AG04450 (cell line): ENCODE data around the gene TEX55. TPM values are rescaled to one million over a fixed set of nuclear protein-coding genes. Genes with fewer than 3 reads are reported as not detected.

Source experiments
- CTCF ChIA-PET: fragments of 300-600, 350-600 bp; formaldehyde crosslinking; extraction: SDS; loops from one replicate; lab custom pipeline; 2022; ENCODE audit warnings: antibody characterized with exemption, inconsistent platforms; lab: Charles Lee
- POLR2A ChIA-PET: fragments of 350-600 bp; formaldehyde crosslinking; extraction: SDS; loops from one replicate; lab custom pipeline; 2021; ENCODE audit warnings: antibody characterized with exemption, inconsistent platforms; lab: Yijun Ruan, JAX
- DNase-seq: peaks from one replicate; pipeline ENCODE4 v3.0.0-alpha.2; 2011; ENCODE audit warnings: low read depth, low spot score
- H3K27ac ChIP-seq: one replicate; pipeline ENCODE4 v1.5.1; 2012; ENCODE audit warnings: low read depth, low read length, control low read depth
- H3K27me3 ChIP-seq: one replicate; pipeline ENCODE4 v1.6.0; 2012; ENCODE audit warnings: low read length; ENCODE audit not compliant: control insufficient read depth, insufficient read depth
- H3K4me3 ChIP-seq: 2 replicates; pipeline ENCODE4 v1.5.1; 2011; ENCODE audit warnings: mild to moderate bottlenecking, low read depth, low read length, control low read depth
- H3K9me3 ChIP-seq: 2 replicates; pipeline ENCODE4 v1.5.1; 2012; ENCODE audit warnings: low read length; ENCODE audit not compliant: control insufficient read depth, insufficient read depth
- CTCF ChIP-seq: IDR thresholded peaks from 2 replicates; pipeline ENCODE4 v1.5.1; 2011; ENCODE audit warnings: low read depth, low read length, control low read depth, inconsistent platforms
- polyA minus RNA-seq: library from RNA; depleted of rRNA, polyadenylated mRNA; stranded (reverse); fragments of >200 nt; gene quantifications from 2 replicates; pipeline ENCODE4 v1.2.3, GENCODE V29; 2011; rRNA and poly(A)+ RNA removed
- polyA plus RNA-seq: library from polyadenylated mRNA; depleted of rRNA; stranded (reverse); fragments of >200 nt; gene quantifications from 2 replicates; pipeline ENCODE4 v1.2.3, GENCODE V29; 2011; rRNA removed

TEX55 gene
- polyA plus RNA-seq = not detected in 2 replicates
- not detected in 2 replicates for polyA minus RNA-seq

GRCh38 chr3:119145500-119146167 lies at the start of gene TEX55:
Gene TEX55 (plus strand): TSS chr3:119146165. CDS start chr3:119146190, 25 bp downstream.
- POLR2A ChIA-PET = no interaction called here
- no peaks in the 10 kb centered on the region for H3K9me3 ChIP-seq
- peak; percentile 83 for TF ChIP-seq CTCF
- no peak within 1 kb of the TSS for H3K4me3 ChIP-seq
- DNase-seq = peak; percentile 36
- CTCF ChIA-PET = interaction anchor here (0.5 to 7.0 kb wide), 12 partner anchors 11 to 282 kb away, joined by 3 to 138 read pairs (median 4); partner anchors contain the start of gene B4GALT4
- no peaks in the 10 kb centered on the region for H3K27me3 ChIP-seq
- no peak within 1 kb of the TSS for H3K27ac ChIP-seq

DNA sequence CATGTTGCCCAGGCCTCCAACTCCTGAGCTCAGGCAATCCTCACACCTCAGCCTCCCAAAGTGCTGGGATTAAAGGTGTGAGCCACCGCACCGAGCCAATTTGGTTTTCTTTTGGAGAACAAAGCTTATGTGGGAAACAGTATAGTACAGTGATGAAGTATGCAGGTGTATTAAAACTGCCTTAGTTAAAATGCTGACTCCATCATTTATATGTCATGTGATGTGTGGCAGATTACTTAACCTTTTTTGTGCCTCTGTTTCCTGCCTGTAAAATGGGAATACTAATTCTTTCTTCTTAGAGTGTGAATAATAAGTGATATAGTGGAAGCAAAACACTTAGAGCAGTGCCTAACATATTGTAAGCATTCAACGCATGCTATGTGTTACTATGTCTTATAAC lies 48.0 kb upstream of the TEX55 start:
- no peak for DNase-seq
- Histone ChIP-seq H3K27ac (no peak overlapping the region), H3K9me3 (no peaks in the 10 kb centered on the region), H3K4me3 (no peak overlapping the region), H3K27me3 (no peaks in the 10 kb centered on the region)
- ChIA-PET CTCF (interaction anchor here (0.7 to 12.7 kb wide), 5 partner anchors 9 to 221 kb away, joined by 3 to 316 read pairs (median 11); no protein-coding TSS in a partner anchor), POLR2A (interaction anchor here (0.8 kb wide), 1 partner anchor 214 kb away, joined by 3 read pairs; no protein-coding TSS in a partner anchor)
- TF ChIP-seq CTCF = no peak

GRCh38 chr3:119098619-119099222 lies 47.2 kb upstream of the TEX55 start:
- ChIA-PET POLR2A (interaction anchor here (0.8 kb wide), 1 partner anchor 214 kb away, joined by 3 read pairs; no protein-coding TSS in a partner anchor), CTCF (interaction anchor here (1.0 to 12.7 kb wide), 6 partner anchors 9 to 582 kb away, joined by 3 to 316 read pairs (median 12); partner anchors contain the start of gene B4GALT4)
- peak; percentile 3 for DNase-seq
- TF ChIP-seq CTCF = peak; percentile 71
- Histone ChIP-seq H3K4me3 (no peak overlapping the region), H3K27me3 (no peaks in the 10 kb centered on the region), H3K27ac (no peak overlapping the region), H3K9me3 (no peaks in the 10 kb centered on the region)

DNA sequence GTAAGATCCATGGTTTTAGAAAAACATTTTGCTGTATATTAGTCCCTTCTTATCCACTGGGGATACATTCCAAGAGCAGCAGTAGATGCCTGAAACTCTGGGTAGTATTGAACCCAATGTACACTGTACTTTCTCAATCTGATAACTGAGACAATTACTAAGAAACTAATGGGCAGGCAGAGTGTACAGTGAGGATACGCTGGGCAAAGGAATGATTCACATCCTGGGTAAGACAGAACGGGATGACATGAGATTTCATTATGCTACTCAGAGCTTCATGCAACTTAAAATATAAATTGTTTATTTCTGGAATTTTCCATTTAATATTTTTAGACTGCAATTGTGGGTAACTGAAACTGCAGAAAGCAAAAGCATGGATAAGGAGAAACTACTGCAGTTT lies 46.2 kb upstream of the TEX55 start:
- H3K9me3 ChIP-seq = no peaks in the 10 kb centered on the region
- DNase-seq = no peak
- no peak overlapping the region for H3K27ac ChIP-seq
- POLR2A ChIA-PET = no interaction called here
- H3K4me3 ChIP-seq = no peak overlapping the region
- TF ChIP-seq CTCF = no peak
- no peaks in the 10 kb centered on the region for H3K27me3 ChIP-seq
- CTCF ChIA-PET = interaction anchor here (1.0 to 12.7 kb wide), 6 partner anchors 10 to 581 kb away, joined by 3 to 316 read pairs (median 12); partner anchors contain the start of gene B4GALT4
